ENCODE data around the gene PKNOX2.

The PKNOX2 gene

DNA sequence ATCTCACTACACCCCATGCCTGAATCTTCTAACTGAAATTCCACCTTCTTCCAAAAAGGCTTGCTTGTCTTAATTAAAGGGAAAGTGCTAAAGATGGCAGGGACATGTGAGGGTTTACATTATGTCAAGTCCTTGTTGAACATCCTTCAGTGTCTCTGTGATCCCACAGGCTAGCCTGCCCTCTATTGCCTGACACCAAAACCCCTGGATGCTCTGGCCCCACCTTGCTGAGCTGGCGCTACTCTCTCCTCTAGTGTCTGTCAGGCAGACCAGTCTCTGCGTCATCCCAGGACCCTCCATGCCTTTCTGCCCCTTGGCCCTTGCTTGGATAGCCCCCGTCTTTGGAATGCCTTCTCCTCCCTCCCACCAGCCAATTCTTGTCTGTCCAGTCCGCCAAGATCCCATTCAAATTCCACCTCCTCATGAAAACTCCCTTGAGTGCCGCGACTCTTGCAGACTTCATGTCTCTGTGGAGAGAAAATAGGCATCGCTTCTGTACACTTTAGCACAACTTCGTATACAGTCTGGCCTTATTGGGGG, 69.3 kb downstream of the PKNOX2 start:
- DNase-seq (ENCODE audit: low spot score): no peak

- DNase-seq (ENCODE audit: low spot score): no peak
These were observed 70.5 kb downstream of the PKNOX2 start for GRCh38 chr11:125235071-125235471.

DNA sequence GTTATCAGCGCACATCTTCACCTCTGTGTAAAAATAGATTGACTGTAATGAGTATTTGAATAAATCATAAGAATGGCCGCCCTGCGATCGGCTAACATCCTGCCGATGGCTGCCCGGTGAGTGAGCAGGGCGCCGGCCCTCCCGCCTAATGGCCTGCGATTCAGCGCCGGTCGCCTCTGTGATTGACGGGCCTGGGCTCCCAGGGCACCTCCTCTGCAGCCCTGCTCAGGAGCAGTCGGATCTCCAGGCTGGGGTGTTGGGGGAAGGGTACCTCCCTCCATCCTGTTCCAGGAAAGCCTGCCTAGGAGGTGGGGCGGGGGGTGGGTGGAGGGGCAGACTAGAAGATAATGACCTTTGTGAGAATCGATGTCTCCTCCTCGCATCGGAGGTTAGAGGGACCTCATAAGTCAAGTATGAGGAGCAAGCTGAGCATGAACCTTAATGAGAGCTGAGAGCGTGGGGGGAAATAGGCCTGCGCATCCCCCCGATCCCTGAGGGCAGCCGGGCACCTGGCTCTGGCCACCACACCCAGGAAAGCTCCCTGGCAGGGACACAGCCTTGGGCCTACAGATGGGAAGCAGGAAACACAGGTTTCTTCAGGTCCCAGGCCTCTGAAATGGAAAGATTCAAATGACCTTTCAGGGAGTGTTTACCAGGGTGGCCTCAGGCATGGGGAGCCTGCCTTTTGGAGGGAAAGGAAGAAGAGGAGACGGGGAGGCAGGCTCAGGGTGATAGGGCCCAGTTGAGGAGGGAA, 71.7 kb downstream of the PKNOX2 start:
- no peak for DNase-seq (ENCODE audit: low spot score)

DNA sequence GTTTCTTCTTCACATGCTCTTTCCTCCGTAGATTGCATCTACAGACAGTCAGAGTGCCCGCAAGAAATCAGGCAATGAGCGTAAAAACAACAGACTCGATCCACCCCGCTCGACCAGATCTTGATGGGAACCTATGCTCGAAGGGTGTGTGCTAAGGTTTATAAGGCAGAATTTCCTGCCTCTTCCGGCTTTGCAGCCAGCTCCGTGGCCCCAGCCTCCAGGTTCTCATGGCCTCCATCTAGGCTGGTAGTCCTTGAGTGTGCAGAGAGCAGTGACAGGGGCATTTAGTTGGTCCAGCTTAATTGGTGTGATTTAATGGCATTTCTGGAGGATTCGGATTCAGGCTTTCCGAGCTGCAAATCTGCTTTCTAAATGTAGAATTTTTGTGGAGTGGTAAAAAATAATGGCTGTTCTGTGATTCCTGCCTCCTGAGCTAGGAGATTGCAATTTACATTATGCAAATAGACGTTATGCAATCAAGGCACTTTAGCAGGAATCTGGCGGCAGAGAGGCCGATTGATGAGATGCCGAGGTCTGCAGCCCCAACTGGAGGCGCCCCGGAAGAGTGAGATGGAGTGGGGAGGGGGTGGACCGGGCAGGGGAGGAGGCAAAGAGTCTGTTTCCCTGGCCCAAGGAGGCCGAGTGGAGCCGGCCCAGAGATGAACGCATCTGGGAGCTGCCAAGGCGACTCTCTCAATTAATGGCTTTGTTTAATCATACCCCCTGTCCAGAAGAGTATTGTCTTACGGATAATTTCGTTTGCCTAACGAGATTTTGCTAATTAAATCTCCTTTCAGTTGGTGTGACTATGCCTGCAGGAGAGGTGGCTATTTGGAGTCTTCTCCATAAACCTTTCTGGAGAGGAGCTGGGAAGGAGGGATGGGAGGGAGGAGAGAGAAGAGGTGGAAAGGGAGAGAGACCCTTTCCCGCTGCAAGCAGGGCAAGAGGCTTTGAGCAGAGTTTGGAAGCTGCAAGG, 75.3 kb downstream of the PKNOX2 start:
- no peak for DNase-seq (ENCODE audit: low spot score)

GRCh38 chr11:125241104-125241503, 76.6 kb downstream of the PKNOX2 start:
- DNase-seq (ENCODE audit: low spot score): no peak

DNA sequence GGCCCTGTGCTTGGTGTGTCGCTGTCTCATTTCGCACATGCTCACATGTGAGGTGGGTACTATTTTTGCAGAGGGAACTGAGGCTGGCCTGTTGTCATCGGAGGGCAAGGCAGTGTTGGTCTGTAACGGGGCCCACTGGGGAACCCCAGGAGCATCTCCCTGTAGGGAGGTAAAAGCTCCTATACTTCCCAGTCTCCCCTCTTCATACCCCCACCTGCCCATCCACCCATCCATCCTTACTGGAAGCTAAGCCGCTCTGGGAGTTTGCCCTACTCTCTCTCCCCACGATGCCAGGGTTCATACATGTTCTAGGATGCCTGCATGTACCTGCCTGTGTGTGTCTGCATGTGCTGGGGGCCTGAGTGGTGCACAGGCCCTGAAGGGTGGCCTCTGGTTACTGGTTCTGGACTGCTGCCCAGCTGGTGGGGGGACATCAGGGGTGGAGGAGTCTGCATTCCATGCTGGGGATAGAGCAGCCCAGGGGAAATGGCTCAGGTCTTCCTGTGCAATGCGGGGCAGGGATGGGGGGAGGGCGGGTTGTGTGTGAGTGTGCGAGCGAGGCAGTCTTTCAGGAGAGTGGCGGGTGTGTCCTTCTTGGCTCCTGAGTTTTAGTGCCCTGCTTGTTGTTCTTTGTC, 77.7 kb downstream of the PKNOX2 start:
- no peak for DNase-seq (ENCODE audit: low spot score)

GRCh38 chr11:125244166-125244565, 79.6 kb downstream of the PKNOX2 start:
- no peak for DNase-seq (ENCODE audit: low spot score)

- no peak for DNase-seq (ENCODE audit: low spot score)
These were observed 80.7 kb downstream of the PKNOX2 start for GRCh38 chr11:125245299-125245698.

- no peak for DNase-seq (ENCODE audit: low spot score)
These were observed 82.9 kb downstream of the PKNOX2 start for GRCh38 chr11:125247431-125247830.

DNA sequence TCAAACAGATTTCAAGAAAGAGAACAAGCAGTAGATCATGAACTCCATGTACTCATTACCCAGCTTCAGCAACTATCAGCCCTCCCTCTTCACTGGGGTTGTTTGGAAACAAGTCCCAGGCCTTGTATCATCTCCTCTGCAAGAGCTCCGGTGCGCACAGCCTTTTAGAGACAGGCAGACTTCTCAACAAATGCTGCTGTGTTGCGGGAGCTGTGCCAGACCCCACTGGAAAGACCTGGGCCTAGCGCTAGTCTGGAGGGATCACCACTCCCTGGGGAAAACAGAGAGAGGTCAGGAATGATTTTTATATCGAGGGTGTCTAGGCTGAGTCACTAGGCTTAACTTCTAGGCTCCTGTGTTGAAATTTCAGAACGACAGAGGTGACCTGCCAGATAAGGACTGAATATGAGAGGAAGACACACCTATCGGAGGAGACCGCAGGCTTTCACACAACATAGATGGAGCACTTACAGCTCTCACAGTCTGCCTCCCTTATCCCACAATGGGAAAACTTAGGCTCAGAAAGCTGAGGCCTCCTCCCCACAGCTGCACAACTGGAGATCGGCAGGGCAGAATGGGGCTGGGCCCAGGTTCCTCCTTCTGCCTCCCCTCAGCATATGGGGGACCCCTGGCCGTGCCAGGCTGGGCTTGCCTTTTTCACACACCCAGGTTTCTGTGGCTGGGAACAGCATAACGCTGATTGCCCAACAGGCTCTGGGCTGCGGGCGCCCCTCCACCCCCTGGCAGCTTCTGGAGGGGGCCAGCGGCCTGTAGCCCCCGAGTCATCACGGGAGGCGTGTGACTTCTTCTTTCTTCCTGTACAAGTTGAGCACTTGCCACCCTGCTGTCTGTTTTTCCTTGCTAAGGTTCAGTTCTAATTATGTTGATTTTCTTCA, 86.0 kb downstream of the PKNOX2 start:
- DNase-seq (ENCODE audit: low spot score): no peak

GRCh38 chr11:125251214-125251545, 86.6 kb downstream of the PKNOX2 start:
- no peak for DNase-seq (ENCODE audit: low spot score)

DNA sequence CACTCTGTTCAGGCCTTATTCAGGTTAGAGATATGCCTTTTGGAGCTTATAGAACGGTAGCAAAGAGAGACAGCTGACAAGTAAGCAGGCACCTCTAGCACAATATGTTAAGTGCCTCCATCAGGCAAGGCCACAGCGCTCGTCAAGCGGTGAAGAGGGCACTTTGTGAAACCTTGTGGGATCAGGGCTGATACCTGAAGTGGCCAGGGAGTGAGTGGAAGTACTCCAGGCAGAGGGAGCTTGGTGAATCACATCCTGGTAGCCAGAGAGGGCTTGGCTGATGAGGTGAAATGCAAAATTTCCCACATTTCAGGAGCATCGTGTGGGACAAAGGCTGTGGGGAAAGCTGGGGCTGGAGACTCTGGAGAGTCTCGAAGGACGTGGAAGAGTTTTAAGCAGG, 87.4 kb downstream of the PKNOX2 start:
- DNase-seq (ENCODE audit: low spot score): no peak

- no peak for DNase-seq (ENCODE audit: low spot score)
These were observed 88.7 kb downstream of the PKNOX2 start for GRCh38 chr11:125253289-125253688.

GRCh38 chr11:125253795-125254525, 89.4 kb downstream of the PKNOX2 start:
- DNase-seq (ENCODE audit: low spot score): no peak

DNA sequence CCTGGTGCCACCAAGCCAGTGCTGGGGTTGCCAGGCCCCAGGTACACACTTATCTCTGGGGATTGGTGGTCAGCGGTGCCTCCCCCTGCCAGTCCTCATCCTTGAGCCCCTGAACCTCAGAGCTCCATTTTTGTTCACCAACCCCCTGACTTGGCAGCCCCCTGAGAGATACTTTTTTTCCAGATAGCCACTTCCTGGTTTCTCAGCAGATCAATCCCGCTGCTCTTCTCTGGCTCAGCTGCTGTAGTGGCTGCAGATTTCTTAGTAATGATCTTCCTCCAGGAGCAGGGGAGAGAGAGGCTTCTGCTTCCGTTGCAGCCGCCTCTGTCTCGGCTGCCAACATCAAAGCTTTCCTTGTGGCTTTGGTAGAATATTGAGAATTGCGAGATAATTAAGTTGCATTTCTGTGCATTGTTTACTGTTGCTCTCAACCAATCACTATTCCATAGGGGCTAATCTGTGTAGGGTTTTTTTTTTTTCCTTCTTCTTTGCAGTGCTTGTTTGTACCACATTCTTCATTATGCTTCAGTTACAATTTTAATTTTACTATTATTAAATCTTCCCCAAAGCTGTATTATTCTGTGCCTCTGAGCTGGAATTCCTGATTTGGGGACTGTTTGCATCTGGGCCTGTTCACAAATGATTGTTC, 92.1 kb downstream of the PKNOX2 start:
- no peak for DNase-seq (ENCODE audit: low spot score)

GRCh38 chr11:125257190-125257579, 92.6 kb downstream of the PKNOX2 start:
- no peak for DNase-seq (ENCODE audit: low spot score)

DNA sequence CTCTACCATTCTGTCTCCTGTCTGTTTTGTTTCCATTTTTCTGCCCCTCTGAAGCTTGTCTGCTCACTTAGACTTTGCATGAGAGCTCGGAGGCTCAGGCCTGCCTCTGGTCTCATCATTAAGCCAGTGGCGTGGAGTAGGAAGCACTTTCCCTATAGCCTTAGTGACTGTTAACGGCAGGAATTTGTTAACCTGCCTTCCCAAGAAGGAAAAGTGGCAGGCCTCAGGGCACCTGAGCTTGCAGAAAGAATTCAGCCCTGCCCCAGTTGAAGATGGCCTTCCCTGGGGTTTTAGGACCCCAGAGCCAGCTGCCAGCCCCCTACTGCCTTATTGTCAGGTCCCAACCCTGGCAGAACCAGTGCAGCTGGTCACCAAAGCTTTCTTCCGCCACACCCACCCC, 93.2 kb downstream of the PKNOX2 start:
- DNase-seq (ENCODE audit: low spot score): no peak

- no peak for DNase-seq (ENCODE audit: low spot score)
These were observed 93.9 kb downstream of the PKNOX2 start for GRCh38 chr11:125258291-125259032.

DNA sequence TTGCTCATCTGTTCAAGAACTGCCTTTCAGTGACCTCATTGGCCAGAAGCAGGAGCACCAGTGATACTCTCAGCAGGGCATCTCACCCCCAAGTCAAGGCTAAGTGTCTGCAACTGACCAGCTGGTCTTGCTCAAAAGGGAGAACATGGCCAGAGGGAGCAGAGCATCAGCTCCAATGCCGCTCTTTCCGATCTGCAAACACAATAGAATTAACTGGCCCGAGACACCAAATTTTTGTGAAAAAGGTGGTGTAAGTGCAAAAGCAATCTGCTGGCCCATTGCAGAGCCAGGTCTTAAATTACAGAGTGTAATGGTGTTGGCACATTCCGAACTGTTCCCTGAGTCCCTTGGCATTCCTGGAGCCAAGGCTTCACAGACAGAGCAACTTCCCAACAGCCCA, 97.0 kb downstream of the PKNOX2 start:
- DNase-seq (ENCODE audit: low spot score): no peak
